Measurements from ENCODE around the gene LTBP4. TPM values are rescaled to one million over a fixed set of nuclear protein-coding genes. Genes with fewer than 3 reads are reported as not detected.
"Not testable (repeated sequence)": the region's sequence is repeated elsewhere in the genome, so short reads cannot be mapped to it uniquely, and the experiment has no call there.

LTBP4 gene
- total RNA-seq, 2 donors from 2014 or later, result 28.1 to 59.0 TPM

GRCh38 chr19:40649903-40650675 is 48.9 kb downstream of the LTBP4 start:
- H3K27ac Mint-ChIP-seq; ATAC-seq; H3K36me3 Mint-ChIP-seq; H3K27me3 Mint-ChIP-seq; H3K9me3 Mint-ChIP-seq; DNase-seq (ENCODE audit: low spot score); H3K4me3 Mint-ChIP-seq; H3K4me1 Mint-ChIP-seq (ENCODE audit: low read depth in 2 of 2): not testable (repeated sequence)

- ATAC-seq (no peak), DNase-seq (ENCODE audit: low spot score) (peak; percentile 39)
- H3K27ac Mint-ChIP-seq, result no peak overlapping the region
- H3K36me3 Mint-ChIP-seq, result no peaks in the 10 kb centered on the region
- H3K4me1 Mint-ChIP-seq (ENCODE audit: low read depth in 2 of 2), result no peaks in the 10 kb centered on the region
- no peaks in the 10 kb centered on the region for H3K9me3 Mint-ChIP-seq
- H3K27me3 Mint-ChIP-seq, result peaks cover 0 to 6% of the 10 kb centered on the region in 2 donors
- no peak overlapping the region for H3K4me3 Mint-ChIP-seq
Measured at GRCh38 chr19:40650749-40651305, 49.7 kb downstream of the LTBP4 start.

DNA sequence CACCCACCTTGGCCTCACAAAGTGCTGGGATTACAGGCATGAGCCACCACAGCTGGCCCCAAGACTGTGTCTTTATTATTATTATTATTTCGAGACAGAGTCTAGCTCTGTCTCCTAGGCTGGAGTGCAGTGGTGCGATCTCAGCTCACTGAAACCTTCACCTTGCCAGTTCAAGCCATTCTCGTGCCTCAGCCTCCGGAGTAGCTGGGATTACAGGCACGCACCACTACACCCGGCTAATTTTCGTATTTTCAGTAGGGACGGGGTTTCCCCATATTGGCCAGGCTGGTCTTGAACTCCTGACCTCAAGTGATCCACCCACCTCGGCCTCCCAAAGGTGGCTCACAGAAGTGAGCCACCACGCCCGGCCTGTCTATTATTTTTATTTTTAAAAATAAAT is 51.1 kb downstream of the LTBP4 start:
- H3K4me1 Mint-ChIP-seq (ENCODE audit: low read depth in 2 of 2); H3K36me3 Mint-ChIP-seq; H3K9me3 Mint-ChIP-seq; H3K27ac Mint-ChIP-seq; ATAC-seq; H3K27me3 Mint-ChIP-seq; DNase-seq (ENCODE audit: low spot score); H3K4me3 Mint-ChIP-seq: not testable (repeated sequence)

- H3K9me3 Mint-ChIP-seq; H3K4me1 Mint-ChIP-seq (ENCODE audit: low read depth in 2 of 2); H3K27ac Mint-ChIP-seq; DNase-seq (ENCODE audit: low spot score); H3K4me3 Mint-ChIP-seq; H3K27me3 Mint-ChIP-seq; ATAC-seq; H3K36me3 Mint-ChIP-seq: not testable (repeated sequence)
Measured at GRCh38 chr19:40655684-40656083, 54.5 kb downstream of the LTBP4 start.

DNA sequence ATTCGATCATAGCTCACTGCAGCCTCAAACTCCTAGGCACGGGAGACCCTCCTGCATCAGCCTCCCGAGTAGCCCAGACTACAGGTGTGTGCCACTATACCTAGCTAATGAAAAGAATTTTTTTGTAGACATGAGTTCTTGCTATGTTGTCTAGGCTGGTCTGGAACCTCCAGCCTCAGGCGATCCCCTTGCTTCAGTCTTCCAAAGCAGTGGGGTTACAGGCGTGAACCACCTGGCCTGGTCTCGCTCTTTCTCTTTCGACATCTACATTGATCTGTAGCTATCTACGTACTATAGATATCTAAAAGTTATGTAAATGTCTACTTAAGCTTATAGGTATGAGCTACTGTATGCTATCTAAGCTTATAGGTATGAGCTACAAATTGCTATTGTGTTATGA is 56.9 kb downstream of the LTBP4 start:
- no peak overlapping the region for H3K4me3 Mint-ChIP-seq
- DNase-seq (ENCODE audit: low spot score) (no peak), ATAC-seq (no peak)
- H3K4me1 Mint-ChIP-seq (ENCODE audit: low read depth in 2 of 2), result peaks cover 0 to 2% of the 10 kb centered on the region in 2 donors
- H3K27ac Mint-ChIP-seq, result no peak overlapping the region
- H3K36me3 Mint-ChIP-seq, result no peaks in the 10 kb centered on the region
- H3K27me3 Mint-ChIP-seq, result no peaks in the 10 kb centered on the region
- no peaks in the 10 kb centered on the region for H3K9me3 Mint-ChIP-seq

DNA sequence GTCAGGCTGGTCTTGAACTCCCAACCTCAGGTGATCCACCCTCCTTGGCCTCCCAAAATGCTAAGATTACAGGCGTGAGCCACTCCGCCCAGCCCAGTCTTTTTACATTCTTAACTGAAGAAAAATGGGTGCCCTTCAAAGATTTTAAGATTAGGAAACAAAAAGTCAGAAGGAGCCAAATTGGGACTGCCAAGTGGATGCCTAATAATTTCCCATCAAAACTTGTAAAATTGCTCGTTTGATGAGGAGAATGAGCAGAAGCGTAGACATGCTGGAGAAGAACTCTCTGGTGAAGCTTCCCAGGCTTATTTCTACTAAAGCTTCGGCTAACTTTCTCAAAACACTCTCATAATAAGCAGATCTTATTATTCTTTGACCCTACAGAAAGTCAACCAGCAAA is 57.9 kb downstream of the LTBP4 start:
- Mint-ChIP-seq H3K9me3 (no peaks in the 10 kb centered on the region), H3K4me1 (ENCODE audit: low read depth in 2 of 2) (peaks cover 7 to 8% of the 10 kb centered on the region in 2 donors), H3K4me3 (no peak overlapping the region), H3K27me3 (no peaks in the 10 kb centered on the region), H3K36me3 (no peaks in the 10 kb centered on the region), H3K27ac (no peak overlapping the region)
- DNase-seq (ENCODE audit: low spot score) (no peak), ATAC-seq (no peak)

DNA sequence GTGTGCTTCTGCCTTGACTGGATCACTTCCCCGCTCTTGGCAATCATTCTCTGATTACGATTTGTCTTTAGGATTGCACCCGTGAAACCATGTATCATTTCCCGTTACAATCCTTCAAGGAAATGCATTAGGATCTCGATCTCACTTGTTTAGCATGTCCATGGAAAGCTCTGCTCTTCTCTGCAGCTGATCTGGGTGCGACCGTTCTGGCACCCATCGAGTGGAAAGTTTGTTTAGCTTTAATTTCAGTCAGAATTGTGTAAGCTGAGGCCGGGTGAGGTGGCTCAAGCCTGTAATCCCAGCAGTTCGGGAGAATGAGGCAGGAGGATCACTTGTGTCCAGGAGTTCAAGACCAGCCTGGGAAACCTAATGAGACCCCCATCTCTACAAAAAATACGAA is 58.4 kb downstream of the LTBP4 start:
- H3K36me3 Mint-ChIP-seq, result no peaks in the 10 kb centered on the region
- ATAC-seq (no peak), DNase-seq (ENCODE audit: low spot score) (no peak)
- no peak overlapping the region for H3K4me3 Mint-ChIP-seq
- H3K4me1 Mint-ChIP-seq (ENCODE audit: low read depth in 2 of 2), result peaks cover 7 to 8% of the 10 kb centered on the region in 2 donors
- H3K27me3 Mint-ChIP-seq, result no peaks in the 10 kb centered on the region
- no peaks in the 10 kb centered on the region for H3K9me3 Mint-ChIP-seq
- H3K27ac Mint-ChIP-seq, result no peak overlapping the region

GRCh38 chr19:40661616-40662015 is 60.4 kb downstream of the LTBP4 start:
- peaks cover 7 to 8% of the 10 kb centered on the region in 2 donors for H3K4me1 Mint-ChIP-seq (ENCODE audit: low read depth in 2 of 2)
- no peak for ATAC-seq
- H3K27ac Mint-ChIP-seq, result no peak overlapping the region
- no peaks in the 10 kb centered on the region for H3K27me3 Mint-ChIP-seq
- no peaks in the 10 kb centered on the region for H3K9me3 Mint-ChIP-seq
- no peak overlapping the region for H3K4me3 Mint-ChIP-seq
- no peaks in the 10 kb centered on the region for H3K36me3 Mint-ChIP-seq
- DNase-seq (ENCODE audit: low spot score), result no peak

GRCh38 chr19:40662925-40663694 is 61.9 kb downstream of the LTBP4 start:
- H3K9me3 Mint-ChIP-seq, result no peaks in the 10 kb centered on the region
- H3K27ac Mint-ChIP-seq, result peak overlapping the region; percentile 49 to 74
- H3K4me3 Mint-ChIP-seq, result peak overlapping the region; percentile 75
- ATAC-seq (peak; percentile 93 to 94), DNase-seq (ENCODE audit: low spot score) (peak; percentile 91)
- peaks cover 7 to 8% of the 10 kb centered on the region in 2 donors for H3K4me1 Mint-ChIP-seq (ENCODE audit: low read depth in 2 of 2)
- no peaks in the 10 kb centered on the region for H3K36me3 Mint-ChIP-seq
- no peaks in the 10 kb centered on the region for H3K27me3 Mint-ChIP-seq

DNA sequence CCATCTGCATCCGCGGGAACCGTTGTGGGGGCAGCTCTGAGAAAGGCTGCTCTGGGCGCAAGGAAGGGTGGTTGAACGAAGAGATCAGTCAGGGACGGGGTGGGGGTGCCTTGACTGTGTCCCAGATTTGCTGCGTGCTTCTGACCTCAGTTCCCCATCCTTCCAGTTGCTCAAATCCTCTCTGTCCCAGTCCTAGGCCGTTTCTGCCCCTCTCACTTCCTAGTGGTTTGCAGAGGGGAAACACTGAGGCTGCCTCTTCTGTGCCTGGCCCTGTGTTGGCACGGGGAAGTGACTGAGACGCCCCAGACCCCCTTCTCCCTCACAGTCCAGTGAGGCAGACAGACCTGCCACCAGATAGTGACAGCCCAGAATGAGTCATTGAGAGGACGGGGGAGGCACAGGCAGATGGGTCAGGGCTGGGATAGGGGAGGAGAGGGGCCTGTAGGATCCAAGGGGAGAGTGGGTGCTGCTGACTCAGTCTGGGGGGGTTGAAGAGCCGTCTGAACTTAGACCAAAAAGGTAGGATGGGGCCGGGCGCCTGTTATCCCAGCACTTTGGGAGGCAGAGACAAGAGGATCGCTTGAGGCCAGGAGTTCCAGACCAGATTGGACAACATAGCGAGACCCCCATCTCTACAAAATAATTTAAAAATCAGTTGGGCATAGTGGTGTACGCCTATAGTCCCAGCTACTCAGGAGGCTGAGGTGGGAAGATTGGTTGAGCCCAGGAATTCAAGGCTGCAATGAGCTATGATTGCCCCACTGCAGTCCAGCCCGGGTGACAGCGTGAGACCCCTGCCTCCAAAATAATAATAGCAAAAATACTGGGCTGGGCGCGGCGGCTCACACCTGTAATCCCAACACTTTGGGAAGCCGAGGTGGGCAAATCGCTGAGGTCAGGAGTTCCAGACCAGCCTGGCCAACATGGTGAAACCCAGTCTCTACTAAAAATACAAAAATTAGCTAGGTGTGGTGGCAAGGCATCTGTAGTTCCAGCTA is 62.8 kb downstream of the LTBP4 start:
- peak overlapping the region; percentile 75 for H3K4me3 Mint-ChIP-seq
- peaks cover 7 to 8% of the 10 kb centered on the region in 2 donors for H3K4me1 Mint-ChIP-seq (ENCODE audit: low read depth in 2 of 2)
- H3K27ac Mint-ChIP-seq, result peak overlapping the region; percentile 49 to 74
- DNase-seq (ENCODE audit: low spot score) (peak; percentile 31), ATAC-seq (no peak)
- no peaks in the 10 kb centered on the region for H3K27me3 Mint-ChIP-seq
- no peaks in the 10 kb centered on the region for H3K9me3 Mint-ChIP-seq
- peaks cover 2% of the 10 kb centered on the region for H3K36me3 Mint-ChIP-seq

DNA sequence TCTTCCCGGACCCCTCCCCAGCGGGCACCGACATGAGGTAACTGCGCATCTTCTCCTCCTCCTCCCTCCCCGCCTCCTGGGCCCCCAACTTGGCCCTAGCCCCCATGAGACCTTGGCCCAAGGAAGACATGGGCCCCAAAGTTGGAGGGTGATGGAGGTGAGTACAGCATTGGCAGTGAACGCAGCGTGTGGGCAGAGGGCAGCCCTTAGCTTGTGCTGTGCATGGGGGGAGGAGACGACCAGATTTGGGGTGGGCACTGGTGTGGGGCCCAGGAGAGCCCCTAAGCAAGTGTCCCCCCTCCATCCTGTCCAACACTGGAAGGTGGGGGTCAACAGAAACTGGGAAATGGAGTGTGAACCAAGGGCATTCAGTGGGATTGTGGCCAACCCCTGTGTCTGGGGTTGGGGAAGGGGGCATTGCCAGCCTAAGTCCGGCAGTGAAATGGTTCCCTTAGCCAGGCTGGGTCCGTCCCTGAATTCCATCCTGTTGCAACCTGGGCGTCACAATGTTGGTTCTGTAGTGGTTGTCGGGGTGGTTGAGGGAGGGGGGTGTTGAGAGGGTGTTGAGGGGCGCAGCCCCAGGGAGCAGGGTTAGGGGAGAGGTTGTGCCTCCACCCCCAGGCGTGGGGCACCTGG is 65.8 kb downstream of the LTBP4 start:
- no peak overlapping the region for H3K4me3 Mint-ChIP-seq
- no peaks in the 10 kb centered on the region for H3K27me3 Mint-ChIP-seq
- ATAC-seq (no peak), DNase-seq (ENCODE audit: low spot score) (peak; percentile 45)
- peaks cover 5% of the 10 kb centered on the region for H3K36me3 Mint-ChIP-seq
- no peak overlapping the region for H3K27ac Mint-ChIP-seq
- peaks cover 7 to 11% of the 10 kb centered on the region in 2 donors for H3K4me1 Mint-ChIP-seq (ENCODE audit: low read depth in 2 of 2)
- no peaks in the 10 kb centered on the region for H3K9me3 Mint-ChIP-seq

GRCh38 chr19:40667602-40668001 is 66.4 kb downstream of the LTBP4 start:
- no peaks in the 10 kb centered on the region for H3K9me3 Mint-ChIP-seq
- H3K36me3 Mint-ChIP-seq, result peaks cover 5% of the 10 kb centered on the region
- H3K27ac Mint-ChIP-seq, result no peak overlapping the region
- no peak overlapping the region for H3K4me3 Mint-ChIP-seq
- no peaks in the 10 kb centered on the region for H3K27me3 Mint-ChIP-seq
- H3K4me1 Mint-ChIP-seq (ENCODE audit: low read depth in 2 of 2), result peaks cover 7 to 11% of the 10 kb centered on the region in 2 donors
- DNase-seq (ENCODE audit: low spot score), result peak; percentile 45
- no peak for ATAC-seq

Measured in natural killer cell treated with Interleukin-12 subunit alpha and Interleukin-12 subunit beta and Interleukin-15 and Interleukin-18, amount 100 ng/mL, for 72 hours (primary cell).